Hepatocyte (in vitro differentiated cells): ENCODE results near the gene KLK8. TPM values are rescaled to one million over a fixed set of nuclear protein-coding genes. Genes with fewer than 3 reads are reported as not detected.
A peak's percentile ranks its signal among the peaks of the same experiment; 100 is the strongest.

Experiments
- DNase-seq: peaks from one replicate; pipeline ENCODE4 v3.0.0-alpha.2; 2016; ENCODE audit warnings: low spot score
- H2AFZ ChIP-seq: fragments of 200-600 bp; sonication (generic); 2 replicates; pipeline ENCODE4 v1.6.0; 2016; ENCODE audit warnings: antibody characterized with exemption, mild to moderate bottlenecking
- H3K27ac ChIP-seq: fragments of 200-600 bp; sonication (generic); 2 replicates; pipeline ENCODE4 v1.5.1; 2016; ENCODE audit warnings: mild to moderate bottlenecking
- H3K27me3 ChIP-seq: fragments of 200-600 bp; sonication (generic); 2 replicates; pipeline ENCODE4 v1.6.1; 2016
- H3K36me3 ChIP-seq: fragments of 200-600 bp; sonication (generic); replicated peaks from 2 replicates; pipeline ENCODE4 v1.5.1; 2016; ENCODE audit warnings: low read depth; ENCODE audit not compliant: insufficient read depth
- H3K4me1 ChIP-seq: fragments of 200-600 bp; sonication (generic); 2 replicates; pipeline ENCODE4 v1.5.1; 2016; ENCODE audit warnings: mild to moderate bottlenecking, moderate library complexity; ENCODE audit not compliant: insufficient read depth
- H3K4me2 ChIP-seq: fragments of 200-600 bp; sonication (generic); 2 replicates; pipeline ENCODE4 v1.6.0; 2016
- H3K4me3 ChIP-seq: fragments of 200-600 bp; sonication (generic); 2 replicates; pipeline ENCODE4 v1.5.1; 2016; ENCODE audit warnings: mild to moderate bottlenecking
- H3K79me2 ChIP-seq: fragments of 200-600 bp; sonication (generic); 2 replicates; pipeline ENCODE4 v1.6.0; 2017; ENCODE audit warnings: mild to moderate bottlenecking
- H3K9me2 ChIP-seq: fragments of 200-600 bp; sonication (generic); replicated peaks from 2 replicates; pipeline ENCODE4 v1.6.0; 2017; ENCODE audit warnings: mild to moderate bottlenecking; ENCODE audit not compliant: insufficient read depth
- H3K9me3 ChIP-seq: fragments of 200-600 bp; sonication (generic); 2 replicates; pipeline ENCODE4 v1.5.1; 2016; ENCODE audit warnings: low read depth, mild to moderate bottlenecking
- H4K20me1 ChIP-seq: fragments of 200-600 bp; sonication (generic); 2 replicates; pipeline ENCODE4 v1.6.0; 2016; ENCODE audit warnings: mild to moderate bottlenecking; ENCODE audit not compliant: insufficient read depth, poor library complexity, severe bottlenecking
- EZH2 ChIP-seq: fragments of 200-600 bp; sonication (generic); IDR thresholded peaks from 2 replicates; pipeline ENCODE4 v1.6.1; 2016; ENCODE audit warnings: antibody characterized with exemption, mild to moderate bottlenecking, borderline replicate concordance
- EZH2phosphoT487 ChIP-seq: fragments of 200-600 bp; sonication (generic); IDR thresholded peaks from one replicate; pipeline ENCODE4 v1.6.1; 2018; ENCODE audit warnings: antibody characterized with exemption, mild to moderate bottlenecking, low read depth, moderate library complexity; ENCODE audit not compliant: unreplicated experiment, severe bottlenecking
- WGBS: methylation state at CpG from one replicate; pipeline ENCODE4 v1.1.6; 2016; ENCODE audit warnings: low lambda C conversion rate; ENCODE audit errors: missing lambda C conversion rate; 5-methylcytosine and 5-hydroxymethylcytosine counted together
- polyA plus RNA-seq: library from polyadenylated mRNA; unstranded; fragments of >200 nt; fragmentation: Nextera tagmentation; extraction: Ambion mirVana; gene quantifications from 2 replicates; pipeline ENCODE4 v1.2.1, GENCODE V29; 2016
- total RNA-seq: library from RNA; depleted of rRNA; stranded (reverse); fragments of >200 nt; gene quantifications from 2 replicates; pipeline ENCODE4 v1.2.3, GENCODE V29; 2014
- TF ChIP-seq, protein P1 (sequence below): fragments of 200-600 bp; sonication (generic); IDR thresholded peaks from 2 replicates; pipeline ENCODE4 v1.5.1; 2016; ENCODE audit warnings: antibody characterized with exemption, mild to moderate bottlenecking; ENCODE audit not compliant: poor library complexity

The KLK8 gene
- total and polyA plus RNA-seq, 2 experiments from 2014 or later, result 0.87 to 5.4 TPM

DNA sequence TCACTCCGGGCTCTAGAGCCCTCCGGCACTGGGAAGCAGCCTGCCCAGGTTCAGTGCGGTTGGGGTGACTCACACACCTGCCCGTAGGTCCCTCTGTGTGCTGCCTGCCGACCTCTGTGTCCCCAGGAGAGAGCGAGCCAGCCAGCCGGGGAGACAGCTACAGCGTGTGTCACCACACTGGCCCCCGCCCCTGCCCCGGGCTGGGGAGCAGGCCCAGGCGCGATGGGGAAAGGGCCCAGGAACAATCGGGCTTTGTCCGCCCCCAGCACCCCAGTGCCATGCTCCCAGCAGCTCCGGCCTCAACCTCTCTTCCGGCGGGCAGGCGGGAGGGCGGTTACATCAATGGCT, 32.0 kb downstream of the KLK8 start, which contains the start of gene KLK6:
Gene KLK6, minus strand, starts transcription at position 179 of the 348 bp plus-strand sequence. CDS start 1,487 bp downstream, outside the sequence.
- Histone ChIP-seq H3K9me2 (no peaks in the 10 kb centered on the region), H3K79me2 (no peaks in the 10 kb centered on the region), H3K36me3 (no peaks in the 10 kb centered on the region), H4K20me1 (no peaks in the 10 kb centered on the region), H2AFZ (no peak within 1 kb of the TSS), H3K27ac (no peak within 1 kb of the TSS), H3K4me1 (no peaks in the 10 kb centered on the region), H3K4me2 (peak within 1 kb of the TSS; percentile 25), H3K27me3 (no peaks in the 10 kb centered on the region), H3K9me3 (no peaks in the 10 kb centered on the region), H3K4me3 (no peak within 1 kb of the TSS)
- 81% methylated on average over 13 of the region's 19 CpGs for WGBS
- TF ChIP-seq EZH2phosphoT487, result no peak
- TF ChIP-seq EZH2, result no peak
- TF ChIP-seq, protein P1, sequence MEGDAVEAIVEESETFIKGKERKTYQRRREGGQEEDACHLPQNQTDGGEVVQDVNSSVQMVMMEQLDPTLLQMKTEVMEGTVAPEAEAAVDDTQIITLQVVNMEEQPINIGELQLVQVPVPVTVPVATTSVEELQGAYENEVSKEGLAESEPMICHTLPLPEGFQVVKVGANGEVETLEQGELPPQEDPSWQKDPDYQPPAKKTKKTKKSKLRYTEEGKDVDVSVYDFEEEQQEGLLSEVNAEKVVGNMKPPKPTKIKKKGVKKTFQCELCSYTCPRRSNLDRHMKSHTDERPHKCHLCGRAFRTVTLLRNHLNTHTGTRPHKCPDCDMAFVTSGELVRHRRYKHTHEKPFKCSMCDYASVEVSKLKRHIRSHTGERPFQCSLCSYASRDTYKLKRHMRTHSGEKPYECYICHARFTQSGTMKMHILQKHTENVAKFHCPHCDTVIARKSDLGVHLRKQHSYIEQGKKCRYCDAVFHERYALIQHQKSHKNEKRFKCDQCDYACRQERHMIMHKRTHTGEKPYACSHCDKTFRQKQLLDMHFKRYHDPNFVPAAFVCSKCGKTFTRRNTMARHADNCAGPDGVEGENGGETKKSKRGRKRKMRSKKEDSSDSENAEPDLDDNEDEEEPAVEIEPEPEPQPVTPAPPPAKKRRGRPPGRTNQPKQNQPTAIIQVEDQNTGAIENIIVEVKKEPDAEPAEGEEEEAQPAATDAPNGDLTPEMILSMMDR, result no peak
- peak; percentile 33 for DNase-seq

DNA sequence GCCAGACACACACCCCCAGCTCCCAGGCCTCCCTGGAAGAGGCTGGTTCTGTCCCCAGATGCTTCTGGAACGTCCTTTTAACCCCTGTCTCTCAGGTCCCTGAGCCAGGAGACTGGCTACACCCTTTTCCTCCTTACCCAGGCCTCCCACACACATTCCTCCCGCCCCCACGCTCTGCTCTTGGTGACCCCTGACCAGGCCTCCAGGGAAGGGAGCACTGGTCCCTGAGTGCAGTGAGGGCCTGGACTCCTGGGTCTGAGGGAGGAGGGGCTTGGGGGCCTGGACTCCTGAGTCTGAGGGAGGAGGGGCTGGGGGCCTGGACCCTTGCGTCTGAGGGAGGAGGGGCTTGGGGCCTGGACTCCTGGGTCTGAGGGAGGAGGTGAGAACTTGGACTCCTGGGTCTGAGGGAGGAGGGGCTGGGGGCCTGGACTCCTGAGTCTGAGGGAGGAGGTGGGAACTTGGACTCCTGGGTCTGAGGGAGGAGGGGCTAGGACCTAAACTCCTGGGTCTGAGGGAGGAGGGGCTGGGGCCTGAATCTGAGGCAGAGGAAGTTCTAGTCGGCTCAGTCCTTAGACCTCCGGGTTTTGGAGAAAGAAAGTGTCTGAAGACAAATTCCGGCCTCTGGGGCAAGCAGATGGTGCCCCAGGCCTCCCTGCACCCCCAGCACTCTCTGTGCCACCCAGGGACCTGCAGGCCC, 32.5 kb downstream of the KLK8 start:
- Histone ChIP-seq H3K4me1 (no peaks in the 10 kb centered on the region), H3K9me2 (no peaks in the 10 kb centered on the region), H3K27me3 (no peaks in the 10 kb centered on the region), H3K36me3 (no peaks in the 10 kb centered on the region), H3K4me2 (peak overlapping the region; percentile 25), H2AFZ (no peak overlapping the region), H3K9me3 (no peaks in the 10 kb centered on the region), H3K79me2 (no peaks in the 10 kb centered on the region), H3K4me3 (no peak overlapping the region), H4K20me1 (no peaks in the 10 kb centered on the region), H3K27ac (no peak overlapping the region)
- TF ChIP-seq EZH2 (no peak), EZH2phosphoT487 (no peak)
- TF ChIP-seq, protein P1, result no peak
- WGBS, result 48% methylated on average over 6 of the region's 7 CpGs
- DNase-seq, result no peak

DNA sequence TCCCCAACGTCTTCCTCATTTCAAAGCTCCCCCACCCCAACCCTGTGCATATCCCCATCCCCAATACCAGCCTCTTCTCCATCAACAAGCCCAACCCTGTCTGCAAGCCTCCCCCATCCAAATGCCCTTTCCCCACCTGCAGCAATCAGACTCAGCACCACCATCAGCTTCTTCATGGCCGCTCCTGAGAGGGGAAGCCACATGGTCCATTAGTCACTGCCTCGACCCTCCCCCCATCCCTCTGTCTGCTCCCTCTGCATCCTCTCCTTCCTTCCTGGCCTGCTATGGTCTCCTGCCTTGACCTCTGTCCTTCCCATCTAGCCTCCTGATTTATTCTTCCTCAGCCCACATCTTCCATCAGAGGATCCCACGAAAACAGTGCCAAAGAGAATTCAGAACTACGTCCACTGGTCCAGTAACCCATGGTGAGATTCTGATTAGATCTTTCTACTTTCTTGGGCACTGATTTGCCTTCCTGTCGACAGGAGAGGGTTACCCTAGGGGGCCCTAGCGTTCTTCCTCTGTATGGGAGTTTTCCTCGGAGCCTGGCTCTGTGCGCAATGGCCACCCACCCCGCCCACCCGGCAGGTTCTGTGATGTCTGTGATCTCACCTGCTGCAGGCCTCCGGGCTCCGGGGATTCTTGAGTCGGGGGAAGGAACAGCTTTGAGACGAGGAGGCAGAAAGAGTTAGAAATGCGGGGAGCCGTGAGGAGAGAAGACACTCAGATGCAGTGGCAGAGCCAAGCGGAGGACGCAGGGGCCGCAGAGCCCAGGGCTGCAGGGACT, 33.3 kb downstream of the KLK8 start:
- no peak overlapping the region for H3K4me3 ChIP-seq
- no peaks in the 10 kb centered on the region for H4K20me1 ChIP-seq
- no peaks in the 10 kb centered on the region for H3K79me2 ChIP-seq
- H3K4me2 ChIP-seq, result no peak overlapping the region
- no peak for TF ChIP-seq EZH2
- TF ChIP-seq EZH2phosphoT487, result no peak
- TF ChIP-seq, protein P1, result no peak
- H3K27ac ChIP-seq, result no peak overlapping the region
- H3K4me1 ChIP-seq, result no peaks in the 10 kb centered on the region
- no peaks in the 10 kb centered on the region for H3K27me3 ChIP-seq
- H2AFZ ChIP-seq, result no peak overlapping the region
- no peaks in the 10 kb centered on the region for H3K9me2 ChIP-seq
- no peaks in the 10 kb centered on the region for H3K9me3 ChIP-seq
- no peaks in the 10 kb centered on the region for H3K36me3 ChIP-seq
- WGBS, result 53% methylated on average over 20 of the region's 20 CpGs
- DNase-seq, result no peak
